Tibial nerve (tissue), 4 donors: ENCODE data around the gene PAPSS2. TPM values are rescaled to one million over a fixed set of nuclear protein-coding genes. Genes with fewer than 3 reads are reported as not detected.

Experiments
- DNase-seq, 2 donors: peaks; one replicate each; pipeline ENCODE4 v3.0.0-alpha.2; 2019; ENCODE audit warnings: low spot score in 2 of 2
- H3K27ac ChIP-seq, 4 donors: fragments of 200-600 bp; sonication (generic) in 3 of 4; one replicate each; pipeline ENCODE4 v1.5.1; 2017 to 2019; ENCODE audit warnings: mild to moderate bottlenecking in 1 of 4
- H3K27me3 ChIP-seq, 2 donors: fragments of 200-600 bp; sonication (generic) in 1 of 2; one replicate each; pipeline versions ENCODE4 v1.5.1 to v1.6.0; 2017 to 2019
- H3K36me3 ChIP-seq, 3 donors: fragments of 200-600 bp; sonication (generic); one replicate each; pipeline ENCODE4 v1.5.1; 2018 to 2019
- H3K4me1 ChIP-seq, 4 donors: fragments of 200-600 bp; sonication (generic) in 3 of 4; one replicate each; pipeline ENCODE4 v1.5.1; 2017 to 2019
- H3K4me3 ChIP-seq, 4 donors: fragments of 200-600 bp; sonication (generic) in 3 of 4; one replicate each; pipeline ENCODE4 v1.5.1; 2017 to 2019; ENCODE audit warnings: mild to moderate bottlenecking in 1 of 4, moderate library complexity in 1 of 4
- H3K9me3 ChIP-seq, 4 donors: fragments of 200-600 bp; sonication (generic) in 3 of 4; one replicate each; pipeline ENCODE4 v1.5.1; 2017 to 2019
- CTCF ChIP-seq, 5 experiments: fragments of 200-600 bp in 3 of 5; fragments of 450-650 bp in 2 of 5; sonication (generic) in 3 of 5; IDR thresholded peaks; one replicate each; pipeline ENCODE4 v1.5.1; 2016 to 2019; ENCODE audit warnings: antibody characterized with exemption in 5 of 5, mild to moderate bottlenecking in 3 of 5, moderate library complexity in 2 of 5
- EP300 ChIP-seq, 2 donors: sonication (generic); formaldehyde crosslinking; IDR thresholded peaks; one replicate each; pipeline ENCODE4 v1.6.1; 2017; ENCODE audit warnings: antibody characterized with exemption in 2 of 2, mild to moderate bottlenecking in 1 of 2
- POLR2A ChIP-seq, 2 donors: fragments of 450-650 bp; IDR thresholded peaks; one replicate each; pipeline ENCODE4 v1.6.1; 2017; ENCODE audit warnings: antibody characterized with exemption in 2 of 2, mild to moderate bottlenecking in 2 of 2, moderate library complexity in 2 of 2
- WGBS, 2 donors: methylation state at CpG; one replicate each; pipeline ENCODE4 v1.1.5; 2018; 5-methylcytosine and 5-hydroxymethylcytosine counted together
- total RNA-seq, 4 donors: library from RNA; depleted of rRNA; stranded (reverse); fragments of >200 nt; gene quantifications; one replicate each; pipeline ENCODE4 v1.1.0, GENCODE V29; 2016

Gene PAPSS2
- total RNA-seq, 4 donors from 2014 or later: 11.6 to 32.8 (median 19.8) TPM

GRCh38 chr10:87712913-87713616 lies 53.4 kb downstream of the PAPSS2 start:
- H3K36me3 ChIP-seq: peaks cover 0 to 21% (median 0%) of the 10 kb centered on the region in 3 donors
- TF ChIP-seq CTCF (IDR thresholded peaks at IDR 0.05) (no peak), POLR2A (IDR thresholded peaks at IDR 0.05) (no peak), EP300 (IDR thresholded peaks at IDR 0.05) (no peak)
- 74 to 76% methylated on average over 11 of the region's 11 CpGs for WGBS, 2 donors
- DNase-seq: no peak
- H3K27ac ChIP-seq: no peak overlapping the region
- peaks cover 0 to 16% (median 3%) of the 10 kb centered on the region in 4 donors for H3K4me1 ChIP-seq
- no peak overlapping the region for H3K4me3 ChIP-seq
- H3K27me3 ChIP-seq: no peaks in the 10 kb centered on the region
- no peaks in the 10 kb centered on the region for H3K9me3 ChIP-seq

GRCh38 chr10:87713707-87714106 lies 54.0 kb downstream of the PAPSS2 start:
- Histone ChIP-seq H3K9me3 (no peaks in the 10 kb centered on the region), H3K36me3 (peaks cover 0 to 21% (median 0%) of the 10 kb centered on the region in 3 donors), H3K4me1 (peaks cover 0 to 16% (median 3%) of the 10 kb centered on the region in 4 donors), H3K4me3 (no peak overlapping the region), H3K27ac (no peak overlapping the region), H3K27me3 (no peaks in the 10 kb centered on the region)
- DNase-seq: no peak
- 76 to 83% methylated on average over 3 of the region's 3 CpGs for WGBS, 2 donors
- TF ChIP-seq EP300 (IDR thresholded peaks at IDR 0.05): no peak
- TF ChIP-seq POLR2A (IDR thresholded peaks at IDR 0.05): no peak
- TF ChIP-seq CTCF (IDR thresholded peaks at IDR 0.05): no peak

GRCh38 chr10:87715552-87716347 lies 56.1 kb downstream of the PAPSS2 start:
- Histone ChIP-seq H3K27me3 (no peaks in the 10 kb centered on the region), H3K9me3 (no peaks in the 10 kb centered on the region), H3K36me3 (peaks cover 0 to 4% (median 0%) of the 10 kb centered on the region in 3 donors), H3K27ac (peak overlapping the region in 2 of 4 donors; percentile 6 to 38), H3K4me1 (peaks cover 0 to 16% (median 3%) of the 10 kb centered on the region in 4 donors), H3K4me3 (no peak overlapping the region)
- WGBS, 2 donors: 68 to 76% methylated on average over 3 of the region's 3 CpGs
- DNase-seq: no peak
- TF ChIP-seq EP300 (IDR thresholded peaks at IDR 0.05): peak in 1 of 2 donors; percentile 44
- no peak for TF ChIP-seq CTCF (IDR thresholded peaks at IDR 0.05)
- no peak for TF ChIP-seq POLR2A (IDR thresholded peaks at IDR 0.05)

- H3K4me3 ChIP-seq: no peak overlapping the region
- H3K36me3 ChIP-seq: no peaks in the 10 kb centered on the region
- TF ChIP-seq POLR2A (IDR thresholded peaks at IDR 0.05): no peak
- TF ChIP-seq CTCF (IDR thresholded peaks at IDR 0.05): no peak
- TF ChIP-seq EP300 (IDR thresholded peaks at IDR 0.05): no peak
- no peak for DNase-seq
- H3K4me1 ChIP-seq: peaks cover 0 to 16% (median 3%) of the 10 kb centered on the region in 4 donors
- H3K27ac ChIP-seq: peak overlapping the region in 2 of 4 donors; percentile 6 to 38
- no peaks in the 10 kb centered on the region for H3K9me3 ChIP-seq
- H3K27me3 ChIP-seq: no peaks in the 10 kb centered on the region
- 53% methylated on average over 4 of the region's 4 CpGs for WGBS, 2 donors
These were observed 56.6 kb downstream of the PAPSS2 start for GRCh38 chr10:87716348-87716670.

GRCh38 chr10:87720665-87721064 lies 61.0 kb downstream of the PAPSS2 start:
- no peaks in the 10 kb centered on the region for H3K9me3 ChIP-seq
- DNase-seq: no peak
- peaks cover 0 to 10% (median 3%) of the 10 kb centered on the region in 4 donors for H3K4me1 ChIP-seq
- no peaks in the 10 kb centered on the region for H3K36me3 ChIP-seq
- no peak for TF ChIP-seq POLR2A (IDR thresholded peaks at IDR 0.05)
- TF ChIP-seq CTCF (IDR thresholded peaks at IDR 0.05): no peak
- TF ChIP-seq EP300 (IDR thresholded peaks at IDR 0.05): no peak
- no peak overlapping the region for H3K4me3 ChIP-seq
- no peak overlapping the region for H3K27ac ChIP-seq
- no peaks in the 10 kb centered on the region for H3K27me3 ChIP-seq
- WGBS, 2 donors: 96 to 100% methylated on average over 1 of the region's 1 CpG
